GM18520 (cell line): ENCODE results near the gene TFG.

Experiments used
- ATAC-seq: cut with Tn5 transposase; IDR thresholded peaks from one replicate; pipeline ENCODE4 v1.9.1; 2021; ENCODE audit not compliant: unreplicated experiment

The TFG gene

GRCh38 chr3:100789579-100789978, 80.3 kb downstream of the TFG start:
- no peak for ATAC-seq

GRCh38 chr3:100796556-100796955, 87.3 kb downstream of the TFG start:
- no peak for ATAC-seq

GRCh38 chr3:100798012-100798411, 88.7 kb downstream of the TFG start:
- no peak for ATAC-seq
